ENCODE measurements around the gene TSPAN2. TPM values are rescaled to one million over a fixed set of nuclear protein-coding genes. Genes with fewer than 3 reads are reported as not detected.

Gene TSPAN2
- total RNA-seq, 1 experiment from 2014 or later: 6.8 TPM

GRCh38 chr1:115076384-115076915 is 12.9 kb downstream of the TSPAN2 start:
- TF ChIP-seq CTCF (IDR thresholded peaks at IDR 0.05; ENCODE audit: insufficient read depth in 1 of 2, low read depth in 1 of 2, low read length in 1 of 2, severe bottlenecking in 1 of 2, unreplicated experiment in 1 of 2): no peak
- BruUV-seq (replicated peaks): no TSS peak
- H3K4me1 ChIP-seq: no peaks in the 10 kb centered on the region
- Mint-ChIP-seq H3K4me3 (ENCODE audit: unreplicated experiment) (no peak overlapping the region), H3K4me1 (ENCODE audit: low read depth, unreplicated experiment) (peaks cover 6% of the 10 kb centered on the region), H3K36me3 (ENCODE audit: insufficient read depth, unreplicated experiment) (no peaks in the 10 kb centered on the region), H3K9me3 (ENCODE audit: unreplicated experiment) (no peaks in the 10 kb centered on the region), H3K27ac (ENCODE audit: unreplicated experiment) (peak overlapping the region; percentile 56), H3K27me3 (ENCODE audit: insufficient read depth, unreplicated experiment) (no peaks in the 10 kb centered on the region)
- intact Hi-C loops (cut with micrococcal nuclease; ENCODE audit: unreplicated experiment): no loop called here
- POLR2A ChIA-PET: no interaction called here
- no peak for DNase-seq
- no peaks in the 10 kb centered on the region for H3K27me3 ChIP-seq (replicated peaks; ENCODE audit: control insufficient read depth, insufficient read depth, low read length)
- CTCF ChIA-PET: no interaction called here
- no peaks in the 10 kb centered on the region for H3K9me3 ChIP-seq
- H3K4me3 ChIP-seq (ENCODE audit: low read depth, low read length): no peak overlapping the region
- no peaks in the 10 kb centered on the region for H3K36me3 ChIP-seq (ENCODE audit: control insufficient read depth, insufficient read depth, low read length)

- peaks cover 16% of the 10 kb centered on the region for H3K4me1 Mint-ChIP-seq (ENCODE audit: low read depth, unreplicated experiment)
- no peaks in the 10 kb centered on the region for H3K36me3 Mint-ChIP-seq (ENCODE audit: insufficient read depth, unreplicated experiment)
- TF ChIP-seq CTCF (IDR thresholded peaks at IDR 0.05; ENCODE audit: insufficient read depth in 1 of 2, low read depth in 1 of 2, low read length in 1 of 2, severe bottlenecking in 1 of 2, unreplicated experiment in 1 of 2): no peak
- H3K4me3 Mint-ChIP-seq (ENCODE audit: unreplicated experiment): no peak overlapping the region
- Histone ChIP-seq H3K27me3 (replicated peaks; ENCODE audit: control insufficient read depth, insufficient read depth, low read length) (no peaks in the 10 kb centered on the region), H3K4me3 (ENCODE audit: low read depth, low read length) (no peak overlapping the region), H3K9me3 (no peaks in the 10 kb centered on the region), H3K36me3 (ENCODE audit: control insufficient read depth, insufficient read depth, low read length) (no peaks in the 10 kb centered on the region), H3K4me1 (peaks cover 7% of the 10 kb centered on the region; the same call in 1 of the 2 replicates)
- no TSS peak for BruUV-seq (replicated peaks)
- no peak overlapping the region for H3K27ac Mint-ChIP-seq (ENCODE audit: unreplicated experiment)
- CTCF ChIA-PET: no interaction called here
- no peaks in the 10 kb centered on the region for H3K27me3 Mint-ChIP-seq (ENCODE audit: insufficient read depth, unreplicated experiment)
- POLR2A ChIA-PET: no interaction called here
- intact Hi-C loops (cut with micrococcal nuclease; ENCODE audit: unreplicated experiment): no loop called here
- DNase-seq: no peak
- H3K9me3 Mint-ChIP-seq (ENCODE audit: unreplicated experiment): no peaks in the 10 kb centered on the region
These were observed 14.3 kb downstream of the TSPAN2 start for GRCh38 chr1:115074839-115075534.

- ChIA-PET POLR2A (no interaction called here), CTCF (no interaction called here)
- Mint-ChIP-seq H3K4me3 (ENCODE audit: unreplicated experiment) (no peak overlapping the region), H3K27me3 (ENCODE audit: insufficient read depth, unreplicated experiment) (no peaks in the 10 kb centered on the region), H3K9me3 (ENCODE audit: unreplicated experiment) (no peaks in the 10 kb centered on the region), H3K4me1 (ENCODE audit: low read depth, unreplicated experiment) (peaks cover 27% of the 10 kb centered on the region), H3K36me3 (ENCODE audit: insufficient read depth, unreplicated experiment) (no peaks in the 10 kb centered on the region), H3K27ac (ENCODE audit: unreplicated experiment) (no peak overlapping the region)
- no peak for TF ChIP-seq CTCF (IDR thresholded peaks at IDR 0.05; ENCODE audit: insufficient read depth in 1 of 2, low read depth in 1 of 2, low read length in 1 of 2, severe bottlenecking in 1 of 2, unreplicated experiment in 1 of 2)
- intact Hi-C loops (cut with micrococcal nuclease; ENCODE audit: unreplicated experiment): no loop called here
- peaks cover 17% of the 10 kb centered on the region for H3K4me1 ChIP-seq
- H3K36me3 ChIP-seq (ENCODE audit: control insufficient read depth, insufficient read depth, low read length): no peaks in the 10 kb centered on the region
- no TSS peak for BruUV-seq (replicated peaks)
- H3K4me3 ChIP-seq (ENCODE audit: low read depth, low read length): no peak overlapping the region
- no peaks in the 10 kb centered on the region for H3K27me3 ChIP-seq (replicated peaks; ENCODE audit: control insufficient read depth, insufficient read depth, low read length)
- no peak for DNase-seq
- no peaks in the 10 kb centered on the region for H3K9me3 ChIP-seq
These were observed 15.8 kb downstream of the TSPAN2 start for GRCh38 chr1:115073298-115074087.
